Lower leg skin (tissue), 3 donors: Measurements from ENCODE around the gene CHPF.

ENCODE experiments used
- CTCF ChIP-seq, 3 donors: fragments of 450-650 bp; IDR thresholded peaks; one replicate each; pipeline ENCODE4 v1.5.1; 2016; ENCODE audit warnings: antibody characterized with exemption in 3 of 3, mild to moderate bottlenecking in 3 of 3, moderate library complexity in 2 of 3
- POLR2A ChIP-seq, 2 donors: fragments of 450-650 bp; IDR thresholded peaks; one replicate each; pipeline ENCODE4 v1.6.1; 2016 to 2017; ENCODE audit warnings: antibody characterized with exemption in 2 of 2, mild to moderate bottlenecking in 1 of 2, moderate library complexity in 1 of 2

DNA sequence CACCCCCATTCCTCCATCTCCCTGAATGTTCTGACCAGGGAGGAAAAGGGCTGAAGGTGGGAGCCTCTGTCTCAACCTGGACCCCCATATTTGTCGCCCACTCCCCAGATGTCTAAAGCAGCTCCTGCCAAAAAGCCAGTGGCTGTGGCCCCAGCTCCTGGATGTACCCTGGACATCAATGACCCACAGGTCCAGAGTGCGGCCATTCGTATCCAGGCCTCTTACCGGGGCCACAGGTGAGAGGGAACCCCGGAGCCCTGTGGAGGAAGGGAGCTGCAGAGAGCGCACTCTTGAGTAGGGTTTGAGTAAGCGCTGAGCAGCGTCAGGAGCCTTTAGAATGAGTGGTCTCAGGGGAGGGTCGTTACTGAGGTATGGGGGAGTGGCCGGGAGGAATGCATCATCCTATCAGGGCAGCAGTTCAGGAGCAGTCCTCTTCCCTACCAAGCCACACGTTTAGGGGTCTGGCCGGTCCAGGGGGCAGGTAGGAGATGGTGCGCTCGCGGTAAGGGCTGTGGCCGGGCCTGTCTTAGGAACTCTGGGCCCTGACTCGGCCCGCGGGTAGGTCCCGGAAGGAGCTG, 47.3 kb downstream of the CHPF start:
- no peak for TF ChIP-seq CTCF (IDR thresholded peaks at IDR 0.05)
- TF ChIP-seq POLR2A (IDR thresholded peaks at IDR 0.05), result no peak
